Retinal pigment epithelial cell (primary cell): ENCODE measurements around the gene A4GALT.

Experiments used
- DNase-seq: peaks from one replicate; pipeline ENCODE4 v3.0.0-alpha.2; 2010; ENCODE audit warnings: low read depth
- H3K4me3 ChIP-seq: 2 replicates; pipeline ENCODE4 v1.5.1; 2011; ENCODE audit warnings: mild to moderate bottlenecking, low read length, control low read depth, moderate library complexity
- CTCF ChIP-seq: conservative IDR thresholded peaks from 2 replicates; pipeline ENCODE4 v1.5.1; 2011; ENCODE audit warnings: low read depth, low read length, control low read depth, inconsistent platforms

Gene A4GALT

GRCh38 chr22:42664976-42665831, 55.5 kb downstream of the A4GALT start:
- DNase-seq: no peak
- TF ChIP-seq CTCF: no peak
- H3K4me3 ChIP-seq: no peak overlapping the region

GRCh38 chr22:42661985-42662831, 58.5 kb downstream of the A4GALT start:
- TF ChIP-seq CTCF: peak; percentile 81
- DNase-seq: no peak
- H3K4me3 ChIP-seq: peak overlapping the region; percentile 58

- no peak for DNase-seq
- no peak for TF ChIP-seq CTCF
- no peak overlapping the region for H3K4me3 ChIP-seq
Measured at GRCh38 chr22:42656578-42656977, 64.1 kb downstream of the A4GALT start.

- no peak for TF ChIP-seq CTCF
- no peak overlapping the region for H3K4me3 ChIP-seq
- DNase-seq: no peak
Measured at GRCh38 chr22:42655693-42656092, 65.0 kb downstream of the A4GALT start.

- H3K4me3 ChIP-seq: no peak overlapping the region
- TF ChIP-seq CTCF: no peak
- DNase-seq: no peak
Measured at GRCh38 chr22:42654436-42655073, 66.1 kb downstream of the A4GALT start.

GRCh38 chr22:42653999-42654398, 66.7 kb downstream of the A4GALT start:
- no peak overlapping the region for H3K4me3 ChIP-seq
- no peak for DNase-seq
- no peak for TF ChIP-seq CTCF
